Urothelium cell line (cell line): Measurements from ENCODE around the gene HCAR1.
"Not testable (repeated sequence)": the region's sequence is repeated elsewhere in the genome, so short reads cannot be mapped to it uniquely, and the experiment has no call there.

ENCODE experiments used
- DNase-seq: peaks from one replicate; pipeline ENCODE4 v3.0.0; 2011; ENCODE audit warnings: low spot score, mixed read lengths
- FAIRE-seq: peaks from 2 replicates; lab custom pipeline; 2011; peaks lifted over from hg19 to GRCh38; lab: Jason Lieb, UNC

The HCAR1 gene

DNA sequence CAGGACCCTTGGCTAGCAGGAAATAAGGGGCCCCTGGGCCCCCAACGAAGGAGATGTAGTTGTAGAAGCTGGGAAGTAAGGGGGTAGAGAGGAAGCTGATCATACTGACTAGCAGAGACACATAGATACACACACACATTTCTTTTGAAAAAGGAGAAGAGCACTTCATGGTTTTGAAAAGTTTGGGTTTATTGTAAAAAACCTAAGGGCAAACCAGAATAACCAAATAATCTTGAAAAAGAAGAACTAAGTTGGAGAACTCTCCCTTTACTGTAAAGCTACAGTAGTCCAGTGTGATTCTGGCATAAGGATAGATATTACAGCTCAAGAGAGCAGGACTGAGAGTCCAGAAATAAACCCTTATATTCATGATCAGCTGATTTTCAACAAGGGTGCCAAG lies 8.3 kb downstream of the HCAR1 start:
- no peak for FAIRE-seq
- no peak for DNase-seq

DNA sequence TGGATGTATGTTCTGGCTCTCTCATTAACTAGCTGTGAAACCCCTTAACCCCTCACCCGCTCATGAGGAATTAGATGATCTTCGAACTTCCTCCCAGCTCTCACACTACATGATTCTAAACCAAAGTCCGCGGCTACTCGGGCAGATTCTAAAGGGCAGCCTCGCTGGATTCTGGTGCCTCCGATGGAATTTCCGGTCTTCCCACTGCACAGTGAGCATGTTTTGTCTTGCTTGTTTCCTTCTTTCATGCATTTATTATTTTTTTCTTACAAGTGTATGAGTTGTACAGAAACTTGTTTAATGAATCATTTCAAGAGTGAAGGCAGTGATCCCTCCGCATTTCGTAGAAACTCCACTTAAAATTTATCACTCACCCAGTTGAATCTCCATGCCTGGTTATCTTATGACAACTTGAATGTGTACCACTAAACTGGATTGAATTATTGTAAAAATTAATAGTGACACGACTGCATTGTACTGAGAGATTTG lies 9.5 kb downstream of the HCAR1 start:
- no peak for DNase-seq
- no peak for FAIRE-seq

DNA sequence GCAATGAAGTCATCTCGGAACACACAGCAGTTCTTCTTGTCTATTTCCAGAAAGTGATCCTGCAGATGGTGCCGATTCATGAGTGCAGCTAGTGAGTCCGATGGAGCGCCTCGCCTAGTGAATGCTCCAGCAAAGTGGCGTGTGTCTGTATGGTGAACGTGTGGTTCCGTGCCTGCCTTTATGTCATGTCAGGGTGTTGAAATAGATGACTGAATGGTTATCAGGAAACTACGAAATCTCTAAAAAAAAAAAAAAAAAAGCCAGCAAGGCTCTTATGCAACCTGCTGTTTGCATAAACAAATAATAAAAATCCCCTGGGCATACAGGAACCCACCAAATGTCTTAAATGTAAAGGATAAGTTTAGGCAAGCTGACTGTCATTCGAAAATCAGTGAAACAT lies 14.0 kb downstream of the HCAR1 start, which contains the start of gene HCAR3:
HCAR3 (minus strand) TSS at position 154 of the 400 bp plus-strand sequence; CDS start at position 80, 74 bp downstream.
- not testable (repeated sequence) for DNase-seq, FAIRE-seq

DNA sequence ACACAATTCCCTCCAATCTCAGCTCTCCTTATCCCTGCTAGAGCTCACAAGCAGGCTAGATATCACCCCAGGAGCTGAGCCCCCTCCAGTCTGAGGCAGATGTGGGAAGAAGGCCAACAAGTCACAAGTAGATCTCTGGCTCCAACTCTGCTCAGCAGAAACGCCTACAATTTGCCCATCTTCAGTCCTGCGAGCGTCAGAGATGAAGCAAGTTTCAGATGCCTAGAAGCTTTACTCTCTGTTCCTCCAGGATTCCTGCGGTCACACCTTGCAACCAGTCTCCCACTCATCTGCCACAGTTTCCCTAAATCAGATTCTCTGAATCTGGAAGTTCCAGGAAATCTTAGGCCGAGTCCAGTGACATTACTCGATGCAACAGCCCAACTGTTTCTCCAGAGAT lies 15.4 kb downstream of the HCAR1 start:
- FAIRE-seq, DNase-seq: not testable (repeated sequence)

DNA sequence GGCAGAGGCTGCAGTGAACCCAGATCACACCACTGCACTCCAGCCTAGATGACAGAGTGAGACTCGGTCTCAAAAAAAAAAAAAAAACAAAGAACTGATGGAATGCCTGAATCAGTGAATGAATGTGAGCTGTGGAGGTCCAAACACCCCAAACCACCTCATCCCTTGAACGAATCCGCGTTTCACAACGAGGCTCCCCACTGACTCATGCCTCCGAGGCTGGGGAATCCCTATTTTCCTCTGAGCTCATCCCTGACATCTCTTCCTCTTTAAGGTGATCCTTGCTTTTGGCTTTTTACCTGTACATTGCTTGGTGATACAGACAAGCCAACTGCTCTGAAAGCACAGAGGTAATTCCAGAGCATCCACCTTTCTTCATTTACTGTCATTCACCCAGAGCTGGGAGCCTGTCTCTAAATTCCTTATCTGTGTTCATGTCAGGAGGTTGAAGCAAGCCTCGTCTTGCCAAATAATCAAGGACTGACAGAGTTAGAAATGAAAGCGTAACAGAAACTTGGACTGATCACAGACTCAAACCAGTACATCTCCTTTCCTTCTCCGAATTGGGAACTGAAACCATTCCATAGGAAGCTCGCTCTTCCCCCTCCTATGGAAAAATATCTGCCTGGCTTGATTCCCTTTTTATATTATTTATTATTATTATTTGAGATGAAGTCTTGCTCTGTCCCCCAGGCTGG lies 17.0 kb downstream of the HCAR1 start:
- FAIRE-seq, DNase-seq: not testable (repeated sequence)

DNA sequence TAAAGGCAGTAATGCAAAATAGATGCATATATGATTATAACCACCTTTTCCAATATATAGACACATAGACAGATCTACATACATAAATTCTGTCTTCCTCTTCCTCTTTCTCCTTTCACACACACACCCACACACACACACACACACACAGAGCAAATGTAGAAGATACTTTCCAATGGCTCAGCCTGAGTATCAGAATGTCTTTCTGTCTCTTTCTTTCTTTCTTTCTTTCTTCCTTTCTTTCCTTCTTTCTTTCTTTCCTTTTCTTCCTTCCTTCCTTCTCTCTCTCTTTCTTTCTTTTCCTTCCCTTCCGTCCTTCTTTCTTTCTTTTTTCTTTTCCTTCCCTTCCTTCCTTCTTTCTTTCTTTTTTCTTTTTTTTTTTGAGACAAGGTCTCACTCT lies 19.4 kb downstream of the HCAR1 start:
- DNase-seq, FAIRE-seq: not testable (repeated sequence)

DNA sequence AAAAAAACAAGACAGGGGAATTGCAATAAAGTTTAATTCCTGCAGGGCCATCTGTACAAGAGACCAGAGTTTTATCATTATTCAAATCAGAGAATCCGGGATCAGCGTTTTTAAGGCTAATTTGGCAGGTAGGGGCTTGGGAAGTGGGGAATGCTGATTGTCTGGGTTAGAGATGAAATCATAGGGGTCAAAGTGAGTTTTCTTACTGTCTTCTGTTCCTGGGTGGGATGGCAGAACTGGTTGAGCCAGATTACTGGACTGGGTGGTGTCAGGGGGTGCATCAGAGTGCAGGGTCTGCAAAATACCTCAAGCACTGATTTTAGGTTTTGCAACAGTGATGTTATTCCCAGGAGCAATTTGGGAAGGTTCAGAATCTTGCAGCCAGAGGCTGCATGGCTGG lies 20.3 kb downstream of the HCAR1 start:
- DNase-seq, FAIRE-seq: not testable (repeated sequence)

DNA sequence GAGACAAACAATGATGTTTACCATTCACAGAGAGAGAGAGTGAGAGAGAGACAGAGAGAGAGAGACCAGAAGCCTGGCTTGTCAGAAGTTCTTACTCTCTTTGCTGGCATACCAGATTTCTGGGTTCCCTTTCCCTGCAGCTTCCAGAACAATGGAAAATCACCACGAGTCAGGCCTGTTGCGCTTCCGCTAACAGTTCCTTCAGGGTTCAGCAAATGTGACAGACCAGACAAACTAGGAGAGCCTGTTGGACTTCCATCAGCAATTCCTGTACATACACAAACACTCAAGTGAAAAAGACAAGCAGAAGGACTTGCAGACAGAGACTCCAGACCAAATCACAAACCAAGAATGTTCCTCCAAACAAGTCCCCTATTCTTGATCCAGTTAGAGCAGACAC lies 21.4 kb downstream of the HCAR1 start:
- FAIRE-seq, DNase-seq: not testable (repeated sequence)

DNA sequence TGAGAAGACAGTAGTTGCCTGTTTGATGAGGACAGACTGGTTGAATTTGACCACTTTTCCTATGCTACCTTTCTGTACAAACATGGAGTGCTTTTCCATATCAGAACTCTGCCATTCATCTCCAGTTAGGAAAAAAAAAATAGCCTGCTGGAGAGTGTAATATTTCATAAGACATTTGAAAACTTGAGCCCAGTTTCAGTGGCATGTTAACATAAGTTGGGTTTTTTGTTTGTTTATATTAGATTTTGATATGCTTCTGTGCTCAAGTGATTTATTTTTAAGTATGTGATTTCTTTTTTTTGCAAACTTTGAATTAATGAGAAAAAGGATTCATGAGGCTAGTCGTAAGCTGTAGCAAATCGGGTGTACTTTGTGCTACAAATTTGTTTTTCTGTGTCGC lies 26.8 kb downstream of the HCAR1 start:
- not testable (repeated sequence) for FAIRE-seq, DNase-seq

DNA sequence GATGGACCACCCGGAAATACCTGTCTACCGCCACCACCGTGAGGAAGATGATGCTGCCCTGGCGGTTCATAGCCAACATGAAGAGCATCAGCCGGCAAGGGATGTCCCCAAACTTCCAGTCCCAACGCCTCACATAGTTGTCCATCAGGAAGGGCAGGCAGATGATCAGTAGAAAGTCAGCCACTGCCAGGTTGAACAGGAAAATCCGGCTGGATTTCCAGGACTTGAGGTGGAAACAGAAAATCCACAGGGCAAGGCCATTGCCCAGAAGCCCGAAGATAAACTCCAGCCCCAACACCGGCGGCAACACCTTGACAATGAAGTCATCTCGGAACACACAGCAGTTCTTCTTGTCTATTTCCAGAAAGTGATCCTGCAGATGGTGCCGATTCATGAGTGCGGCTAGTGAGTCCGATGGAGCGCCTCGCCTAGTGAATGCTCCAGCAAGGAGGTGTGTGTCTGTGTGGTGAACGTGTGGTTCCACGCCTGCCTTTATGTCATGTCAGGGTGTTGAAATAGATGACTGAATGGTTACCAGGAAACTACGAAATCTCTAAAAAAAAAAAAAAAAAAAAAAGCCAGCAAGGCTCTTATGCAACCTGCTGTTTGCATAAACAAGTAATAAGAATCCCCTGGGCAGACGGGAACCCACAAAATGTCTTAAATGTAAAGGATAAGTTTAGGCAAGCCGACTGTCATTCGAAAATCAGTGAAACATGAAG lies 27.6 kb downstream of the HCAR1 start, which contains the start of gene HCAR2:
HCAR2 (minus strand) TSS at position 468 of the 722 bp plus-strand sequence; CDS start at position 394, 74 bp downstream.
- FAIRE-seq, DNase-seq: not testable (repeated sequence)

DNA sequence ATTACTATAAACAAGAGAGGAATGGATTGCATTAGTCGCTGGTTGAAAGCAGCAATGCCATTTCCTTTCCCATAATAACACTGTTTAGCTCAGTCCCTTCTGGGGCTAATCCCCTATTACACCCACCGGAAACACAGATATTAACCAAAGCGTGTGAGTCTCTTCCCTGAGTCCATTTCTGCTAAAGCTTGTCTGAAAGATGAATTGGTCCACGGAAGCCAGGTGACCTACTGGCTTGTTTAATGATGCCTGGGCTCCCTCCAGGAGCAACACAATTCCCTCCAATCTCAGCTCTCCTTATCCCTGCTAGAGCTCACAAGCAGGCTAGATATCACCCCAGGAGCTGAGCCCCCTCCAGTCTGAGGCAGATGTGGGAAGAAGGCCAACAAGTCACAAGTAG lies 29.2 kb downstream of the HCAR1 start:
- FAIRE-seq, DNase-seq: not testable (repeated sequence)

DNA sequence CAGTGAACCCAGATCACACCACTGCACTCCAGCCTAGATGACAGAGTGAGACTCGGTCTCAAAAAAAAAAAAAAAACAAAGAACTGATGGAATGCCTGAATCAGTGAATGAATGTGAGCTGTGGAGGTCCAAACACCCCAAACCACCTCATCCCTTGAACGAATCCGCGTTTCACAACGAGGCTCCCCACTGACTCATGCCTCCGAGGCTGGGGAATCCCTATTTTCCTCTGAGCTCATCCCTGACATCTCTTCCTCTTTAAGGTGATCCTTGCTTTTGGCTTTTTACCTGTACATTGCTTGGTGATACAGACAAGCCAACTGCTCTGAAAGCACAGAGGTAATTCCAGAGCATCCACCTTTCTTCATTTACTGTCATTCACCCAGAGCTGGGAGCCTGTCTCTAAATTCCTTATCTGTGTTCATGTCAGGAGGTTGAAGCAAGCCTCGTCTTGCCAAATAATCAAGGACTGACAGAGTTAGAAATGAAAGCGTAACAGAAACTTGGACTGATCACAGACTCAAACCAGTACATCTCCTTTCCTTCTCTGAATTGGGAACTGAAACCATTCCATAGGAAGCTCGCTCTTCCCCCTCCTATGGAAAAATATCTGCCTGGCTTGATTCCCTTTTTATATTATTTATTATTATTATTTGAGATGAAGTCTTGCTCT lies 30.5 kb downstream of the HCAR1 start:
- not testable (repeated sequence) for DNase-seq, FAIRE-seq

DNA sequence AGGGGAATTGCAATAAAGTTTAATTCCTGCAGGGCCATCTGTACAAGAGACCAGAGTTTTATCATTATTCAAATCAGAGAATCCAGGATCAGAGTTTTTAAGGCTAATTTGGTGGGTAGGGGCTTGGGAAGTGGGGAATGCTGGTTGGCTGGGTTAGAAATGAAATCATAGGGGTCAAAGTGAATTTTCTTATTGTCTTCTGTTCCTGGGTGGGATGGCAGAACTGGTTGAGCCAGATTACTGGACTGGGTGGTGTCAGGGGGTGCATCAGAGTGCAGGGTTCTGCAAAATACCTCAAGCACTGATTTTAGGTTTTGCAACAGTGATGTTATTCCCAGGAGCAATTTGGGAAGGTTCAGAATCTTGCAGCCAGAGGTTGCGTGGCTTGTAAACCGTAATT lies 33.7 kb downstream of the HCAR1 start:
- DNase-seq, FAIRE-seq: not testable (repeated sequence)

DNA sequence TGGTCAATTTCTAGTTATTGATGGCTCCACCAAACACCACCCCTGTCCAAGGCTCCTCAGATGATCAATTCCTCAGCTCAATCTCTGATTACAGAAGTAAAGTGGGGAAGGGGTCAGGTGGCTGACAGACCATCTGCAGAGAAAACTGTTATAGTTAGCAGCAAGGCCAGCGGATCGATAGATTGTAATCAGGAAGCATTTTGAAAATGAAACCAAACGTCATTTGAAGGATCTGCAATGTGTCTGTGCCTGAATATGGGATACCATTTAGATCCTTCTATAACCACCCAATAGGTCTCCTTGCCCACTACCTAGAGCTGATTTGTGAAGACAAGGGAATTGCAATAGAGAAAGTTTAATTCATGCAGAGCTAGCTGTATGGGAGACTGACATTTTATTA lies 39.1 kb downstream of the HCAR1 start:
- DNase-seq, result no peak
- no peak for FAIRE-seq

DNA sequence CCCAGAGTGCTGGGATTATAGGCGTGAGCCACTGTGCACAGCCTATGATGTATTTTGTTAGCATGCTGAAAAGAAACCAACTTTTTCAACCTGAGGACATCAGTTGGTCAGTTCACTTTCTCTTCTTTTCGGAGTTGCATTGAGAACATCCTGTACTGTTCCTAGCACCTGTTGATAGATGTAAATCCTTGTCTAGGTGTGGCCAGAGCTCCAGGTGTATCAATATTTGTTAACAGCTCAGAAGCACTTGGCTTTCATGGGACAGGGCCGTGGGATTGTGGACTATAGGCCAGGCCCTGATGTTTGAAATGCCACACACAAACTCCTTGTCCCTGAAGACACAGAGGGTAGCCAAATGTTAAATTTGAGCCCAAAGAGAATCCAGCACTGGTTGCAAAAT lies 42.4 kb downstream of the HCAR1 start:
- DNase-seq, result no peak
- no peak for FAIRE-seq

DNA sequence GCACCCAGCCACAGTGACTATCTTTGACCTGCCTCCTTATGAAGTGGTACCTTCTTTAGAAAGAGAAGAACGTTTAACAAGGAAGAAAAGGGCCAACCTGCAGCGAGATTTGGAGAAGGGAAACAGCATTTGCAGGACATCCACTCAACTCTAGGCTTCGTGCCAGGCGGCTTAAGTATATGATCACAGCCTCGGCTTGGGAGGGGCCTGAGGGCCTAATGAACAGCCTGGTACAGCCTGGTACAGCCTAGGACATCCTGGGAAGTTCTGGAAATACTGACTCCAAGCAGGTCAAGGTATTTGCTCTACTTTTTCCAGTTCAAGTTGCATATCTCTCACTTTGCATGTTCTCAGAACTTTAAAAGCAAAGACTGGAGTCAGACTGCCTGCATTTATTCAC lies 43.6 kb downstream of the HCAR1 start:
- FAIRE-seq (no peak), DNase-seq (peak; percentile 18)

DNA sequence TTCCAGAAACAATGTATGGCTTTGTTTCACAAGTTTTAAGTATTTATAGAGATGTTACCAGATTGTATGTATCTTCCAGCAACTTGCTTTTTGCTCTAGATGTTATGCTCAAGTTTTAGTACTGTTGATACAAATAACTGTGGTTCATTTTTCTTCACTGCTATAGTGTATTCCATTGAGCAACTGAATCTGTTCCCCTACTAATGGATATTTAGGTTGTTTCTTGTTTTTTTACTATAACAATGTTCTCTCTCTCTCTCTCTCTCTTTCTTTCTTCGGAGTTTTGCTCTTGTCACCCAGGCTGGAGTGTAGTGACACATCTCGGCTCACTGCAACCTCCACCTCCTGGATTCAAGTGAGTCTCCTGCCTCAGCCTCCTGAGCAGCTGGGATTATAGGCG lies 44.1 kb downstream of the HCAR1 start:
- DNase-seq, result no peak
- no peak for FAIRE-seq

DNA sequence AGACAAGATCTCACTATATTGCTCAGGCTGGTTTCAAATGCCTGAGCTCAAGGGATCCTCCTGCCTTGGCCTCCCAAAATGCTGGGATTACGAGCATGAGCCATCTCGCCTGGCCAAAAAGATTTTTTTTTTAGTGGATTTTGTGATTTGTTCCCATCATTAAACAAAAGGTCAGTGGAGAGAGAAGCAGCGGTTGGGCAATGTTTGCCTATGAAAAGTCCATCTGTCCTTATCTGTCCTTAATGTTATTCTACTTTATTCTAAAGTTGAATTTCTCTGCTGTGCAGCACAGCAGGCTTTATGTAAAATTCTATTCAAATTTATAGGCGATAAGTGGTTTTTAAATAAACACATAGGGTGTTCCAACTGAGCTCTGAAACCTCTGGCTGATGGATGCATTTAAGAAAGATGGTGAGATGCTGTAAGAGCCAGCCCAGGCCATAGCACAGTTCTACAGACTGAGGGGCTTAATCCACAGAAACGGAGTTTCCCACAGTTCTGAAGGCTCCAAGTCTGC lies 46.3 kb downstream of the HCAR1 start:
- FAIRE-seq (no peak), DNase-seq (no peak)

DNA sequence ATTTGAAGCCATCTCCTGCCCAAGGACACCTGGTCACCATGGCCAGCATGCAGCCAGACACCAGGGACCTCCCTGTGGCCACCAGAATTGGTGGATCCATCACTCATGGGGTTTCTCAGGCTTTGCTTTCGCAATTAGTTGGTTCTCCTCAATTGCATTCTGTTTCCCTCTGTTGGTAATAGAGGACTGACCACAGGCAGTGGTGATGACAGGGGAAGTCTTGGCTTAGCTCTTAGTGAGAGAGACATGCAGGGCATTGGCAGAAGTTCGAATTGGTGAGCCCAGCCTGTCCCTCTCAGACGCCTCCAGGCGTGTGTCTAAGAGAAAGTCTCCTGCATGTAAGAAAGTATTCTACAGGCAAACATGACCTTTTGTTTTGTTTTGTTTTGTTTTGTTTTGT lies 48.8 kb downstream of the HCAR1 start:
- DNase-seq (no peak), FAIRE-seq (no peak)

DNA sequence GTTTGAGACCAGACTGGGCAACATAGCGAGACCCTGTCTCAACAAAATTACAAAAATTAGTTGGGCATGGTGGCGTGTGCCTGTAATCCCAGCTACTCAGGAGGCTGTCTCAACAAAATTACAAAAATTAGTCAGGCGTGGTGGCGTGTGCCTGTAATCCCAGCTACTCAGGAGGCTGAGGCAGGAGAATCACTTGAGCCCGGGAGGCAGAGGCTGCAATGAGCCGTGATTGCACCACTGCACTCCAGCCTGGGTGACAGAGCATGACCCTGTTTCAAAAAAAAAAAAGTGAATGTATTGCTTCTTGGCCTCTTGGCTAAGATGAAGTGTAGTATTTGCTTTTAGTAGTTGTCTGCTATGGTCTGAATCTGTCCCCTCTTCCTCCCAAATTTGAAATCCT lies 49.7 kb downstream of the HCAR1 start:
- FAIRE-seq, DNase-seq: not testable (repeated sequence)

DNA sequence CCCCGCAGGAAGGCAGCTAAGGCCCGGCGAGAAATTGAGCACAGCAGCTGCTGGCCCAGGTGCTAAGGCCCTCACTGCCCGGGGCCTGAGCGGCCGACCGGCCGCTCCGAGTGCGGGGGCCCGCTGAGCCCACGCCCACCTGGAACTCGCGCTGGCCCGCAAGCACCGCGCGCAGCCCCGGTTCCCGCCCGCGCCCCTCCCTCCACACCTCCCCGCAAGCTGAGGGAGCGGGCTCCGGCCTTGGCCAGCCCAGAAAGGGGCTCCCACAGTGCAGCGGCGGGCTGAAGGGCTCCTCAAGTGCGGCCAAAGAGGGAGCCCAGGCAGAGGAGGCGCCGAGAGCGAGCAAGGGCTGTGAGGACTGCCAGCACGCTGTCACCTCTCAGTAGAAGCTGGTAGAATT lies 53.9 kb downstream of the HCAR1 start:
- not testable (repeated sequence) for FAIRE-seq, DNase-seq
